ENCODE results near the gene HLA-DOB.

Gene HLA-DOB

DNA sequence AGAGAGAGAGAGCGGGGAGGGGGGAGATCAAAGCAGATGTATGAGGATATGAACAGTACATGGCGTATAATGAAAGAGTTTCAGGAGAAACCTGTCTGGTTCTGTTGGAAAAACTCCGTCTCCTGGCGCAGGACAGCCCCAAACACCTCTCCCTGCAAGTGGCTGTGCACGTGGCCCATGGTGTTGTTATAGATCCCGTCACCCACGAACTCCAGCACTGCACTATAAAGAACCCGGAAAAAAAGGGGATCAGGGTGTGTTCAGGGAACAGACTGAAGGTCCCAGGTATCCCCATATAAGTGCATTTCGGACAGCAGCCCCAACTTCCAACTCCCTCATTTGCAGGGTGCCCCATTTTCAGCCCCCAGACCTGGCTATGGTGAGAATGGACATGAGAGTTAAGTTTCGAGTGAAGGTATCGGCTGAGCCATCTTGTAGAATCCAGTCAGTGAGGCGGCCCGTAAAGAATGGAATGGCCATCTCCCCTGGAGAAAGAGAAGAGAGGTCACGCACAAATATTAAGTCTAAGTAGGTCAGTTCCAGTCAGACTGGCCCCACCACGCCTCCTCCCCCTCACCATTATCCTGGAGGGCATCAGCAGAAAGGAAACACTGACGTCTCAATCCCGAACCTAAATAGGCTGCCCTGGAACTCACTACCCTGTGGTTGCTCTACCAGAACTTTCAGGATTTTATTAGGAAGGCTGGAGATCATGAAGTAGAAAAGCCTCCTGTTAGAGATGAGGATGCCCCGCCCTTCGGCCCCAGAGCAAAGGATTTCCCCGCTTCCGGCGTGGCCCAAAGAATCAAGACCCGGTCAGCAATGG lies 35.4 kb upstream of the HLA-DOB start:
- H3K27ac Mint-ChIP-seq: no peak overlapping the region
- H3K9me3 Mint-ChIP-seq: no peaks in the 10 kb centered on the region
- TF ChIP-seq, protein P1, sequence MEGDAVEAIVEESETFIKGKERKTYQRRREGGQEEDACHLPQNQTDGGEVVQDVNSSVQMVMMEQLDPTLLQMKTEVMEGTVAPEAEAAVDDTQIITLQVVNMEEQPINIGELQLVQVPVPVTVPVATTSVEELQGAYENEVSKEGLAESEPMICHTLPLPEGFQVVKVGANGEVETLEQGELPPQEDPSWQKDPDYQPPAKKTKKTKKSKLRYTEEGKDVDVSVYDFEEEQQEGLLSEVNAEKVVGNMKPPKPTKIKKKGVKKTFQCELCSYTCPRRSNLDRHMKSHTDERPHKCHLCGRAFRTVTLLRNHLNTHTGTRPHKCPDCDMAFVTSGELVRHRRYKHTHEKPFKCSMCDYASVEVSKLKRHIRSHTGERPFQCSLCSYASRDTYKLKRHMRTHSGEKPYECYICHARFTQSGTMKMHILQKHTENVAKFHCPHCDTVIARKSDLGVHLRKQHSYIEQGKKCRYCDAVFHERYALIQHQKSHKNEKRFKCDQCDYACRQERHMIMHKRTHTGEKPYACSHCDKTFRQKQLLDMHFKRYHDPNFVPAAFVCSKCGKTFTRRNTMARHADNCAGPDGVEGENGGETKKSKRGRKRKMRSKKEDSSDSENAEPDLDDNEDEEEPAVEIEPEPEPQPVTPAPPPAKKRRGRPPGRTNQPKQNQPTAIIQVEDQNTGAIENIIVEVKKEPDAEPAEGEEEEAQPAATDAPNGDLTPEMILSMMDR (IDR thresholded peaks at IDR 0.05; ENCODE audit: unreplicated experiment in 3 of 3): no peak
- peaks cover 95% of the 10 kb centered on the region for H3K27me3 Mint-ChIP-seq (ENCODE audit: low read depth)
- H3K36me3 Mint-ChIP-seq (ENCODE audit: low read depth): no peaks in the 10 kb centered on the region
- H3K4me3 Mint-ChIP-seq: peak overlapping the region; percentile 66 to 76 (median 70)
- H3K4me1 Mint-ChIP-seq: peaks cover 15% of the 10 kb centered on the region

DNA sequence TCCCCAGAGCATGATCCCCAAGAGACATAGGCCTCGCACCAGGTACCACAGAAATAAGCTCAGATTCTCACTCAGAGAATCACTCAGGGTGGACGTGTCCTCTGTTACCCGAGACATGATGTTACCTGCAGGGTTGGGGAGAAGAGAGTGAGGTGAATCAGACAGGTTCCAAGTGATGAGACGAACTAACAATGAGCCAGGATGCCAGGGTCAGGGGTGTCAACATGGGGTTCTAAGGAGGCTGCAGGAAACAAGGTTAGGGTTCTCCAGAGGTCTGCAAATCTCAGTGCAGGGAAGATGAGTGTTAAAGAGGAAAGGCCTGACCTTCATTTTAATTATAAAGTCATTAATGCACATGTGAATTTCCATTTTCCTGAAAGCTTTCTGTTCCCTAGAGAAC lies 34.2 kb upstream of the HLA-DOB start:
- H3K4me3 Mint-ChIP-seq: peak overlapping the region in 1 of 3 experiments; percentile 58
- TF ChIP-seq, protein P1 (IDR thresholded peaks at IDR 0.05; ENCODE audit: unreplicated experiment in 3 of 3): no peak
- H3K4me1 Mint-ChIP-seq: peaks cover 15% of the 10 kb centered on the region
- no peaks in the 10 kb centered on the region for H3K36me3 Mint-ChIP-seq (ENCODE audit: low read depth)
- H3K27ac Mint-ChIP-seq: no peak overlapping the region
- H3K9me3 Mint-ChIP-seq: no peaks in the 10 kb centered on the region
- H3K27me3 Mint-ChIP-seq (ENCODE audit: low read depth): peaks cover 93% of the 10 kb centered on the region

DNA sequence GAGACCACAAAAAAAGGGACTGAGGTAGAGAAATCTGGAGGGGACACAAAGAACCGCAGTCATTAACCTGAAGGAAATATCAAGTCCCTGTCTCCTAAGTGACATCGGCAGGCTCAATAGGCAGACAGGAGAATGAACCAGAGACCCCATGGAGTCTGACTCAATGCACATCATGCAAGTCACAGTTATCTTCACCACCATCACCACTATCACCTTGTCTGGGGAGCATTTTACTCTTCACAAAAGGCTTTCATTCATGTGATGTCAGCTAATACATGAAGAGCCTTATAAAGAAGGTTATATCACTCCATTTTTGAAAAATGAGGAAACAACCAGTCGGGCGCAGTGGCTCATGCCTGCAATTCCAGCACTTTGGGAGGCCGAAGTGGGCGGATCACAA lies 32.3 kb upstream of the HLA-DOB start:
- TF ChIP-seq, protein P1 (IDR thresholded peaks at IDR 0.05; ENCODE audit: unreplicated experiment in 3 of 3): no peak
- H3K9me3 Mint-ChIP-seq: no peaks in the 10 kb centered on the region
- H3K27ac Mint-ChIP-seq: no peak overlapping the region

DNA sequence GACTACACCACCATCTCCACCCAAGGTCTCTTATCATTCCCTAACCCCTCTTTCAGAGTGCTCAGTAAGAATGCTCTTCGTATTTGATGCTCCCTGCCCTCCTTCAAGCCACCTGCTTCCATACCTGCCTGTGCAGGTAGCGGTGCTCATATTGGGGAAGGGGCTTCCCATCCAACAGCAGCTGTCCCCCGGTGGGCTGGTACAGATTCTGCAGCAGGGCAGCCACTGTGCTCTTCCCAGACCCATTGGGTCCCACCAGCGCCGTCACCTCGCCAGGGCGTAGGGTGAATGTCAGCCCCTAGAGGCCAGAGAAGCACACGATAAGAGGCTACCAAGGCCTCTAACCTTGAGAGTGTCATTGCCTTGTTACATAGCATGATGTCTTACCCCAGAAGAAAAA lies 31.0 kb upstream of the HLA-DOB start:
- TF ChIP-seq, protein P1 (IDR thresholded peaks at IDR 0.05; ENCODE audit: unreplicated experiment in 3 of 3): no peak
- H3K27ac Mint-ChIP-seq: no peak overlapping the region
- peaks cover 20% of the 10 kb centered on the region for H3K4me1 Mint-ChIP-seq
- H3K4me3 Mint-ChIP-seq: no peak overlapping the region
- H3K27me3 Mint-ChIP-seq (ENCODE audit: low read depth): peaks cover 97% of the 10 kb centered on the region
- no peaks in the 10 kb centered on the region for H3K36me3 Mint-ChIP-seq (ENCODE audit: low read depth)
- H3K9me3 Mint-ChIP-seq: no peaks in the 10 kb centered on the region

More for the DNA sequence above, 32.3 kb upstream of the HLA-DOB start:
- Mint-ChIP-seq H3K4me1 (peaks cover 19% of the 10 kb centered on the region), H3K36me3 (ENCODE audit: low read depth) (no peaks in the 10 kb centered on the region), H3K27me3 (ENCODE audit: low read depth) (peaks cover 93% of the 10 kb centered on the region), H3K4me3 (peak overlapping the region in 1 of 3 experiments; percentile 14)

DNA sequence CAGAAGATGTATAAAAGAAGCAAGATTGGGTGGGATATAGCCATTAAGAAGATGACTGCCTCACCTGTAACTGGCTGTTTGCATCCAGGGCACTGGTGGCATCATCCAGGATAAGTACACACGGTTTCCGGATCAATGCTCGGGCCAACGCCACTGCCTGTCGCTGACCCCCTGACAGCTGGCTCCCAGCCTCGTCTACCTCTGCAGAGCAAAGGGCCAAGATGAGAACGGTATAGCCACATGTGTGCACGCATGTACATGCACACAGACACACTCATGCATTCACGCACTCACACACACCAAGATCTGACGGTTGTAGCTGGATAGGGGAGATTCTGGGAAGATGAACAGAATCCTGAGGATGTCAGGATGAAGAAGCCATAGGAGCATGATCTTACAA lies 30.2 kb upstream of the HLA-DOB start:
- H3K36me3 Mint-ChIP-seq (ENCODE audit: low read depth): no peaks in the 10 kb centered on the region
- TF ChIP-seq, protein P1 (IDR thresholded peaks at IDR 0.05; ENCODE audit: unreplicated experiment in 3 of 3): no peak

More for the DNA sequence above, 30.2 kb upstream of the HLA-DOB start:
- peaks cover 97% of the 10 kb centered on the region for H3K27me3 Mint-ChIP-seq (ENCODE audit: low read depth)
- no peak overlapping the region for H3K27ac Mint-ChIP-seq
- H3K4me1 Mint-ChIP-seq: peaks cover 14% of the 10 kb centered on the region
- no peaks in the 10 kb centered on the region for H3K9me3 Mint-ChIP-seq
- H3K4me3 Mint-ChIP-seq: no peak overlapping the region
